ENCODE results near the gene DISP3.

Gene DISP3

GRCh38 chr1:11487196-11487751, 8.3 kb downstream of the DISP3 start:
- DNase-seq (ENCODE audit: low read depth): no peak

GRCh38 chr1:11488201-11488770, 9.3 kb downstream of the DISP3 start:
- DNase-seq (ENCODE audit: low read depth): no peak

GRCh38 chr1:11488966-11489625, 10.1 kb downstream of the DISP3 start:
- no peak for DNase-seq (ENCODE audit: low read depth)

- no peak for DNase-seq (ENCODE audit: low read depth)
These were observed 13.3 kb downstream of the DISP3 start for GRCh38 chr1:11492235-11492634.

GRCh38 chr1:11493972-11494655, 15.2 kb downstream of the DISP3 start:
- DNase-seq (ENCODE audit: low read depth): no peak

- DNase-seq (ENCODE audit: low read depth): no peak
These were observed 15.8 kb downstream of the DISP3 start for GRCh38 chr1:11494771-11495170.

GRCh38 chr1:11495579-11495978, 16.6 kb downstream of the DISP3 start:
- DNase-seq (ENCODE audit: low read depth): no peak

- no peak for DNase-seq (ENCODE audit: low read depth)
These were observed 17.7 kb downstream of the DISP3 start for GRCh38 chr1:11496551-11497080.

GRCh38 chr1:11498956-11499594, 20.1 kb downstream of the DISP3 start:
- no peak for DNase-seq (ENCODE audit: low read depth)

- no peak for DNase-seq (ENCODE audit: low read depth)
These were observed 20.8 kb downstream of the DISP3 start for GRCh38 chr1:11499601-11500331.

GRCh38 chr1:11500881-11501280, 21.9 kb downstream of the DISP3 start:
- DNase-seq (ENCODE audit: low read depth): no peak

GRCh38 chr1:11501491-11501897, 22.5 kb downstream of the DISP3 start:
- DNase-seq (ENCODE audit: low read depth): no peak

- no peak for DNase-seq (ENCODE audit: low read depth)
These were observed 23.0 kb downstream of the DISP3 start for GRCh38 chr1:11501906-11502485.

- no peak for DNase-seq (ENCODE audit: low read depth)
These were observed 23.6 kb downstream of the DISP3 start for GRCh38 chr1:11502516-11502915.

- no peak for DNase-seq (ENCODE audit: low read depth)
These were observed 25.6 kb downstream of the DISP3 start for GRCh38 chr1:11504599-11504998.

- DNase-seq (ENCODE audit: low read depth): no peak
These were observed 26.9 kb downstream of the DISP3 start for GRCh38 chr1:11505591-11506538.

- DNase-seq (ENCODE audit: low read depth): no peak
These were observed 28.4 kb downstream of the DISP3 start for GRCh38 chr1:11507309-11507708.

- DNase-seq (ENCODE audit: low read depth): no peak
These were observed 34.7 kb downstream of the DISP3 start for GRCh38 chr1:11513681-11514080.

GRCh38 chr1:11514366-11514765, 35.4 kb downstream of the DISP3 start:
- DNase-seq (ENCODE audit: low read depth): no peak
